ENCODE measurements around the gene SIX6. TPM values are rescaled to one million over a fixed set of nuclear protein-coding genes. Genes with fewer than 3 reads are reported as not detected.
A peak's percentile ranks its signal among the peaks of the same experiment; 100 is the strongest.

SIX6 gene
- total RNA-seq, 1 donor from 2014 or later = not detected

- Histone ChIP-seq H3K4me1 (peaks cover 5% of the 10 kb centered on the region), H3K27ac (no peak overlapping the region), H3K36me3 (no peaks in the 10 kb centered on the region), H3K4me3 (no peak overlapping the region), H3K27me3 (ENCODE audit: low read depth) (no peaks in the 10 kb centered on the region), H3K9me3 (no peaks in the 10 kb centered on the region)
- ATAC-seq = peak; percentile 76
- intact Hi-C loops (cut with DNase I) = no loop called here
- DNase-seq = no peak
- peak; percentile 39 for TF ChIP-seq CTCF (IDR thresholded peaks at IDR 0.05)
These were observed 53.1 kb downstream of the SIX6 start for GRCh38 chr14:60561845-60562746.

Other genes starting within 250 kb of the SIX6 start
- gene C14orf39, start 23.1 kb upstream of the SIX6 start, total RNA-seq = not detected
- 2.3 TPM for gene SIX1, start 140.3 kb downstream of the SIX6 start, total RNA-seq
- gene SIX4, start 215.2 kb downstream of the SIX6 start, total RNA-seq = 2.9 TPM
- gene MNAT1, start 225.6 kb downstream of the SIX6 start, total RNA-seq = 21.5 TPM